NCI-H345 (cell line): ENCODE measurements around the gene KCNH6.

Source experiments
- DNase-seq: peaks from one replicate; lab custom pipeline; 2025; lab: John Stamatoyannopoulos, UW

Gene KCNH6

GRCh38 chr17:63523253-63523855, at the start of gene KCNH6:
KCNH6 (plus strand) TSS chr17:63523358; CDS start chr17:63523414, 56 bp downstream.
- no peak for DNase-seq

GRCh38 chr17:63474174-63474573, 49.0 kb upstream of the KCNH6 start:
- no peak for DNase-seq

GRCh38 chr17:63474586-63475460, 48.3 kb upstream of the KCNH6 start:
- DNase-seq, result no peak

- no peak for DNase-seq
Measured at GRCh38 chr17:63475491-63476412, 47.4 kb upstream of the KCNH6 start.

DNA sequence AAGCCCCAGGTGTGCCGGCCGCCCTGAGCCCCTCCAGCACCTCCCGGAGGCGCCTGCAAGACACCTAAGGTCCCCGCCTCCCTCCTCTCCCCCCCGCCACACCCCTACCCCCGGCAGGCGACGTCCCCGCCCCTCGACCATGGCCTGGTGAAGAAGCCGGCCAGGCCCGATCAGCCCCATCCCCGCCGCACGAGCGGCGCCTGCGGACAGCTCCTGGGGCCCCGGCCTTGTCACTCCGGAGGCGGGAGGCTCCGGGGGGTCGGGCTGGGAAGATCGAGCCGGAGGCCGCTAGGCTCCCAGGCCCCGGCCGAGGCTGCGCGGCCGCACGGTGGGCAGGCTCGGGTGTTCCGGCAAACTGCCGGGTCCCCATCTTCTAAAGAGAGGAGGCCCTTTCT, 46.7 kb upstream of the KCNH6 start:
- DNase-seq, result peak; percentile 39

DNA sequence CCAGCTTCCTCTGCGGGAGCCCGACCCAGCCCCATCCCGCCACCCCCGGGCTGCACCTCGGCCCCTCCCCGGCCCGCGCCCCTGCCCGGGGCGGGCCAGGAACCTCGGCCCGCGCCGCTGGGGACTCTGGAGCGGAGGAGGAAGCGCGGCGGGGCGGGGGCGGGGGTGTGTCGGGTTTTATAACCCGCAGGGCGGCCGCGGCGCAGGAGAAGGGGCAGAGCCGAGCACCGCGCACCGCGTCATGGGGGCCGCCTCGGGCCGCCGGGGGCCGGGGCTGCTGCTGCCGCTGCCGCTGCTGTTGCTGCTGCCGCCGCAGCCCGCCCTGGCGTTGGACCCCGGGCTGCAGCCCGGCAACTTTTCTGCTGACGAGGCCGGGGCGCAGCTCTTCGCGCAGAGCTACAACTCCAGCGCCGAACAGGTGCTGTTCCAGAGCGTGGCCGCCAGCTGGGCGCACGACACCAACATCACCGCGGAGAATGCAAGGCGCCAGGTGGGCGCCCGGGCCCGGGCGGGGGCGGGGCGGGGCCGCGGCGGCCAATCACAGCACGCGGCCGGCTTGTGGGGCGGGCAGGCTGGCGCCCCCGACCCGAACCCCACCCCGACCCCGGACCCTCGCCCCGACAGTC, 46.2 kb upstream of the KCNH6 start, which contains the start of gene ACE:
Gene ACE (plus strand): TSS at position 208 of the 626 bp plus-strand sequence. CDS start 34 bp downstream, at position 242.
- peak; percentile 75 for DNase-seq

GRCh38 chr17:63477480-63478440, 45.4 kb upstream of the KCNH6 start:
- DNase-seq, result peak; percentile 58

- peak; percentile 68 for DNase-seq
Measured at GRCh38 chr17:63478814-63479494, 44.2 kb upstream of the KCNH6 start.

- DNase-seq, result peak; percentile 45
Measured at GRCh38 chr17:63479495-63480184, 43.5 kb upstream of the KCNH6 start.

DNA sequence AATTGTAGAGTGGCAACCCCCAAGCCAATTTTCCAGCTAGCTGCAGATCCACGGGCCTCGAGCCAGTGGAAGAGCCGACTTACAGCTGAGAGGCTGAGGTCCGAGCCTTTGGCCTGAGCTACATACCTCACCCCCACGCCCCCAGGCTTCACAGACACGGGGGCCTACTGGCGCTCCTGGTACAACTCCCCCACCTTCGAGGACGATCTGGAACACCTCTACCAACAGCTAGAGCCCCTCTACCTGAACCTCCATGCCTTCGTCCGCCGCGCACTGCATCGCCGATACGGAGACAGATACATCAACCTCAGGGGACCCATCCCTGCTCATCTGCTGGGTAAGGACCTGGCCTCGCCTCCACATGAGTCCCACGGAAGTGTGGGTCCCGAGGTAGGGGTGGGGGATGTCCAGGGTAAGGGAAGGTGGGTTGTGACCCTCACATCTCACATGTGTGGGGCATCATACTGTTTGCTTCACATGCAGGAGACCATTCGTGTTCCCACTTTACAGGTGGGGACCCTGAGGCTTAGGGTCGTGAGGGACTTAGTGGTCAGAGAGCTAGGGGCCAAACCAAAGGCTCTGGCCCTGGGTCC, 42.9 kb upstream of the KCNH6 start:
- DNase-seq, result no peak

DNA sequence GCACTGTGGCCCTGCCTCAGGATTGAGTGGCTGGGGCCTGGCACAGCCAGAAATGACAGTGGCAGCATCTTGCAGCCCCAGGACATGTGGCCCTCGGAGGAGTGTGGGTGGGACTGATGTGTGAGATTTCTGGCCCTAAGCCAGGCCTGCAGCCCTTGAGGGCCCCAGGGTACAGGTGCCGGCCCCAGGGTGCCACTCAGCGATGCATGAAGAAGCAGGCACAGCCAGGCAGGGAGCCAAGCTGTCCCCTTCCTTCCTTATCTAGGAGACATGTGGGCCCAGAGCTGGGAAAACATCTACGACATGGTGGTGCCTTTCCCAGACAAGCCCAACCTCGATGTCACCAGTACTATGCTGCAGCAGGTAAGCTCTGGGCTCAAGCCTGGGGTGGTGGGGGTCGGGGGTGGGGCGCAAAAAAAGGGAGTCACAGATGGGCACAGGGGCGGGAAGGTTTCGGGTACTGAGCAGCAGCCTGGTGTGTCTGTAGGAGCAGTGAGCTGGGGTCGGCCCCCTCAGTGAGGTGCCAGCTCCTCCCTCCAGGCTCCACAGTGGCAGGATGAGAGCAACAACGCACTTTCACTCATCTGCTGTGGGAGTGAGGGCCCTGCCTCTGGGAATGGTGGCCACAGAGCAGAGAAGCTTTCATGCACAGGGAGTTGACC, 42.2 kb upstream of the KCNH6 start:
- peak; percentile 97 for DNase-seq

- no peak for DNase-seq
Measured at GRCh38 chr17:63481488-63481870, 41.7 kb upstream of the KCNH6 start.

DNA sequence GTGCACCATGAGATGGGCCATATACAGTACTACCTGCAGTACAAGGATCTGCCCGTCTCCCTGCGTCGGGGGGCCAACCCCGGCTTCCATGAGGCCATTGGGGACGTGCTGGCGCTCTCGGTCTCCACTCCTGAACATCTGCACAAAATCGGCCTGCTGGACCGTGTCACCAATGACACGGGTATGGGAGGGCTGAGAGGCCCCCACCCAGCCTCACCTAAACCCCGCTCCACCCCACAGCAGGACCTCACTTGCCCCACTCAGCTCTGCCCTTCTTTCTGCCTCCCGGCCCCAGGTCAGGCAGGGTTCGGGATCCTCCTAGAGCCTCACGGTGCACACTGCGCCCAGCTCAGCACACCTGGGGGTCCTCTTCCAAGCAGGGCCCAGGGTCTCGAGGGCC, 40.6 kb upstream of the KCNH6 start:
- DNase-seq, result no peak

GRCh38 chr17:63483038-63483437, 40.1 kb upstream of the KCNH6 start:
- no peak for DNase-seq

DNA sequence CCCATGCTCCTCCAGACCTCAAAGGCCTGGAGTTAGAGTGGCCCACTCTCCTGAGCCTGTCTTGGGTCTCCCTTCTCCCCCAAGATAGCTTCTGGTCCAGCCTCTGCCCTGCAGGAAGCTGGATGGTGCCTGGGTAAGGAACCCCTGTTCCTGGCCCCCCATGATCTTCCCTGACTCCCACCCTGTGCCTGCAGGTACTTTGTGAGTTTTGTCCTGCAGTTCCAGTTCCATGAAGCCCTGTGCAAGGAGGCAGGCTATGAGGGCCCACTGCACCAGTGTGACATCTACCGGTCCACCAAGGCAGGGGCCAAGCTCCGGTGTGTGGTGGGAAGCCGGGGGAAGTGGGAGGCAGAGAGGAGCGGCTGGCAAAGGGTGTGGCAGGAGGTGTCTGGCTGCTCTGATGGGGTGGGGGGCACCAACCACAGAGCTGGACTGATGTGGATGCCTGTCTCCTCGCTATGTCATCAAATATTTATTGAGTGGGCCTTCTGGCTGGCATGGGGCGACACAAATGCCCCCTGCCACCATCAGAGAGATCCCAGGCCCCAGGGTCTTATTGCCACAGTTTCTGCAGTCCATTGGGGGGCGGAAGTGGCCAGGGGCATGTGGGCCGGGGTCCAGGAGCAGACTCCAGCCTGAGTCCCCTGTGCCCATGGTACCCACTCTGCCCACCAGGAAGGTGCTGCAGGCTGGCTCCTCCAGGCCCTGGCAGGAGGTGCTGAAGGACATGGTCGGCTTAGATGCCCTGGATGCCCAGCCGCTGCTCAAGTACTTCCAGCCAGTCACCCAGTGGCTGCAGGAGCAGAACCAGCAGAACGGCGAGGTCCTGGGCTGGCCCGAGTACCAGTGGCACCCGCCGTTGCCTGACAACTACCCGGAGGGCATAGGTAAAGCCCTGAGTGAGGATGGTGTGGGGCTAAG, 39.2 kb upstream of the KCNH6 start:
- no peak for DNase-seq

GRCh38 chr17:63486317-63487013, 36.7 kb upstream of the KCNH6 start:
- no peak for DNase-seq

DNA sequence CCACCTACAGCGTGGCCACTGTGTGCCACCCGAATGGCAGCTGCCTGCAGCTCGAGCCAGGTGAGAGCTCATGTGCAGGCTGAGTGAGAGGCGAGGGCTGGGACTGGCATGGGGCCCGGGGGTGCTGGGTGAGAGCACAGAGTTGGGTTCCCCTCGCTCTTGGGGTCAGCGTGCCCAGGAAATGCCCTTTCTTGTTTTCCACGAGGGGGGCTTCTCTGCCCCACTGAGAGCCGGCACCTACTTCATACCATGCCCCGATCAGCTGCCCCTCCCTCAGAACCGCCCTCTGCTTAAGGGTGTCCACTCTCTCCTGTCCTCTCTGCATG, 36.2 kb upstream of the KCNH6 start:
- no peak for DNase-seq
